Body of pancreas (tissue), 4 donors: Measurements from ENCODE around the gene FRMD4B.

Source experiments
- POLR2A ChIP-seq, 3 donors: fragments of 450-650 bp; IDR thresholded peaks; one replicate each; pipeline ENCODE4 v1.6.1; 2016; ENCODE audit warnings: antibody characterized with exemption in 3 of 3, mild to moderate bottlenecking in 2 of 3
- TF ChIP-seq, protein P1 (sequence below), 7 experiments: fragments of 450-650 bp in 4 of 7; fragments of 200-600 bp in 3 of 7; sonication (generic) in 3 of 7; IDR thresholded peaks; one replicate each; pipeline ENCODE4 v1.5.1; 2016 to 2019; ENCODE audit warnings: antibody characterized with exemption in 7 of 7

DNA sequence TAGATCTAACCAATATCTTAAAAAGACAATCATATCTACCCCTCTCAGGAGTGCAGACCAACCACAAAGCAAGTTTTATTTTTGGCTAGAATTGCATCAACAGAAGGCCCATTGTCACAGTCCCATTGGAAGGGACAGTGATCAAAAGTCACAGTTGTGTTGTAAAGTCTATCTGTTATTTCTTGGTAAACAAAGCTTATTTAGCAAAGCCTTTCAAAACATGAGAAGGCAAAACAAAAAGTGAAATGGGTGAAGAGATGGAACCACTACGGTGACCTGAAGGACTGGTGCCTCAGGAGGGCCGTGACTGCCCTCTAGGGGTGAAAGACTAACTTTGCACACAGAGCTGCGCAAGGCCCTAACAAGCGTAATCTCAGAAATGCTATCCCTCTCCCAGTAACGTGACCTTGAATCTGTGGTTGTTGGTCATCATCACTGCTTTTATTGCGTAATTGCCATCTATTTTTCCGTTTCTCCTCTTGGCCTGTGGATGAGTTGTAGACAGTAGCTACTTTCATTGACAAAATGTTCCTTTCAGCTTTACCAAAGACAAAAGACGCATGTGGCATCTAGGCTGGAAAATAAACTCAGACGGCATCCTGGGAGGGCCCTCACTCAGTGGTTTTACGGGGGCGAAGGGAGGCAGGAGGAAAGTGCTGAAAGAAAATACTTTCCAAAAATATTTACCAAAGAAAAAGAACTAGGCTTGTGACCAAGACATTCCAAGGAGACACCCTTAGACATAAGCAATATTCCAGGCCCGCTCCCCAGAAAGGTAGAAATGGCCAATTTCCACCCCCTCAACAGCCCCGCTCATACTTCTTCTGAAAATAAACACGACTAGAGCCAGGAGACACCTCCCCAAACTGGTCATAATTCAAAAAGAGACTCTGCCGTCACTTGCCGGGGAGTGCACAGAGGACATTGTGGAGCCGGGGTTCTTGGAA lies 79.4 kb downstream of the FRMD4B start:
- TF ChIP-seq, protein P1, sequence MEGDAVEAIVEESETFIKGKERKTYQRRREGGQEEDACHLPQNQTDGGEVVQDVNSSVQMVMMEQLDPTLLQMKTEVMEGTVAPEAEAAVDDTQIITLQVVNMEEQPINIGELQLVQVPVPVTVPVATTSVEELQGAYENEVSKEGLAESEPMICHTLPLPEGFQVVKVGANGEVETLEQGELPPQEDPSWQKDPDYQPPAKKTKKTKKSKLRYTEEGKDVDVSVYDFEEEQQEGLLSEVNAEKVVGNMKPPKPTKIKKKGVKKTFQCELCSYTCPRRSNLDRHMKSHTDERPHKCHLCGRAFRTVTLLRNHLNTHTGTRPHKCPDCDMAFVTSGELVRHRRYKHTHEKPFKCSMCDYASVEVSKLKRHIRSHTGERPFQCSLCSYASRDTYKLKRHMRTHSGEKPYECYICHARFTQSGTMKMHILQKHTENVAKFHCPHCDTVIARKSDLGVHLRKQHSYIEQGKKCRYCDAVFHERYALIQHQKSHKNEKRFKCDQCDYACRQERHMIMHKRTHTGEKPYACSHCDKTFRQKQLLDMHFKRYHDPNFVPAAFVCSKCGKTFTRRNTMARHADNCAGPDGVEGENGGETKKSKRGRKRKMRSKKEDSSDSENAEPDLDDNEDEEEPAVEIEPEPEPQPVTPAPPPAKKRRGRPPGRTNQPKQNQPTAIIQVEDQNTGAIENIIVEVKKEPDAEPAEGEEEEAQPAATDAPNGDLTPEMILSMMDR (IDR thresholded peaks at IDR 0.05): peak; percentile 84 to 92 (median 88)
- no peak for TF ChIP-seq POLR2A (IDR thresholded peaks at IDR 0.05)
